K562 (cell line): Measurements from ENCODE around the gene LGR6. TPM values are rescaled to one million over a fixed set of nuclear protein-coding genes. Genes with fewer than 3 reads are reported as not detected.
A peak's percentile ranks its signal among the peaks of the same experiment; 100 is the strongest.

Experiments
- ATAC-seq: fragments of 200-7000 bp; cut with Tn5 transposase; 3 replicates; pipeline ENCODE4 v1.9.1; 2020; ENCODE audit warnings: moderate library complexity
- BruUV-seq: library from RNA; stranded (reverse); fragments of 400-500 nt; replicated peaks from 2 replicates; lab custom pipeline; 2021; lab: Mats Ljungman, UMichigan
- CTCF ChIA-PET: fragments of 300-600 bp; formaldehyde crosslinking; extraction: SDS; loops from one replicate; lab custom pipeline; 2021; ENCODE audit warnings: low intra/inter-chr PET ratio; lab: Yijun Ruan, JAX
- POLR2A ChIA-PET: fragments of 300-600, 350-650 bp; sonication (Branson Sonifier 250); formaldehyde crosslinking; extraction: SDS; loops from one replicate; lab custom pipeline; 2021; ENCODE audit warnings: antibody characterized with exemption, inconsistent platforms; lab: Yijun Ruan, JAX
- DNase-seq, 4 experiments: peaks; one replicate each; pipeline versions ENCODE4 v3.0.0 to v3.0.0-alpha.2; 2011 to 2018; ENCODE audit warnings: low spot score in 3 of 4, mixed read lengths in 3 of 4; ENCODE audit errors: extremely low read depth in 1 of 4
- FAIRE-seq: peaks from 2 replicates; lab custom pipeline; 2011; peaks lifted over from hg19 to GRCh38; lab: Jason Lieb, UNC
- H2AFZ ChIP-seq: 2 replicates; pipeline ENCODE4 v1.6.0; 2011; ENCODE audit warnings: low read depth, low read length, control low read depth, inconsistent platforms
- H3K27ac ChIP-seq: fragments of 200-600 bp; 3 replicates; pipeline ENCODE4 v1.8.0; 2011; ENCODE audit warnings: low read depth, mild to moderate bottlenecking, control low read depth, inconsistent platforms, low read length, moderate library complexity, mixed read lengths; ENCODE audit errors: extremely low read depth
- H3K27me3 ChIP-seq, 2 experiments: fragments of 300-600 bp in 1 of 2; 2 replicates in 1 of 2; 3 replicates in 1 of 2; pipeline versions ENCODE4 v1.6.0 to v1.8.0; 2011; ENCODE audit warnings: inconsistent platforms in 2 of 2, low read length in 2 of 2, mild to moderate bottlenecking in 1 of 2, mixed read lengths in 1 of 2, moderate library complexity in 1 of 2; ENCODE audit not compliant: control insufficient read depth in 2 of 2, insufficient read depth in 2 of 2
- H3K36me3 ChIP-seq: fragments of 300-600 bp; 3 replicates; pipeline ENCODE4 v1.8.0; 2011; ENCODE audit warnings: mild to moderate bottlenecking, low read length, inconsistent platforms; ENCODE audit not compliant: control insufficient read depth, insufficient read depth
- H3K4me1 ChIP-seq, 2 experiments: fragments of 200-600 bp in 1 of 2; replicated peaks in 1 of 2; 2 replicates in 1 of 2; 3 replicates in 1 of 2; pipeline versions ENCODE4 v1.5.1 to v1.8.0; 2011; ENCODE audit warnings: inconsistent platforms in 2 of 2, low read length in 2 of 2, mild to moderate bottlenecking in 1 of 2, mixed read lengths in 1 of 2, moderate library complexity in 1 of 2; ENCODE audit not compliant: control insufficient read depth in 2 of 2, insufficient read depth in 2 of 2
- H3K4me2 ChIP-seq: 2 replicates; pipeline ENCODE4 v1.6.1; 2011; ENCODE audit warnings: low read length, control low read depth, inconsistent platforms, mixed read lengths; ENCODE audit not compliant: insufficient read depth
- H3K4me3 ChIP-seq: fragments of 200-600 bp; sonication (generic), shearing (Covaris generic); 2 replicates; pipeline ENCODE4 v1.5.1; 2016; ENCODE audit warnings: control low read depth, inconsistent platforms
- H3K79me2 ChIP-seq: fragments of 200-600 bp; 3 replicates; pipeline ENCODE4 v1.8.0; 2011; ENCODE audit warnings: low read length, inconsistent platforms; ENCODE audit not compliant: control insufficient read depth, insufficient read depth
- H3K9ac ChIP-seq, 2 experiments: 2 replicates each; pipeline versions ENCODE4 v1.6.0 to v1.6.1; 2011; ENCODE audit warnings: low read depth in 2 of 2, low read length in 2 of 2, control low read depth in 1 of 2, inconsistent platforms in 1 of 2, mild to moderate bottlenecking in 1 of 2, mixed read lengths in 1 of 2; ENCODE audit not compliant: insufficient read depth in 1 of 2
- H3K9me1 ChIP-seq: one replicate; pipeline ENCODE4 v1.6.0; 2011; ENCODE audit warnings: inconsistent platforms, mild to moderate bottlenecking, low read length, moderate library complexity; ENCODE audit not compliant: control insufficient read depth, insufficient read depth
- H3K9me3 ChIP-seq: replicated peaks from 2 replicates; pipeline ENCODE4 v1.5.1; 2011; ENCODE audit warnings: low read depth, low read length, inconsistent platforms; ENCODE audit not compliant: control insufficient read depth, insufficient read depth
- H4K20me1 ChIP-seq: replicated peaks from 2 replicates; pipeline ENCODE4 v1.6.1; 2011; ENCODE audit warnings: low read length, inconsistent platforms, mixed read lengths; ENCODE audit not compliant: control insufficient read depth, insufficient read depth
- EGR1 ChIP-seq: fragments of 450-650 bp; conservative IDR thresholded peaks from 2 replicates; pipeline ENCODE4 v1.6.1; 2017; ENCODE audit warnings: mild to moderate bottlenecking
- ESRRA ChIP-seq: fragments of 450-650 bp; IDR thresholded peaks from 2 replicates; pipeline ENCODE4 v1.6.1; 2014; ENCODE audit warnings: low read depth, mild to moderate bottlenecking, moderate library complexity, borderline replicate concordance
- SMAD3 ChIP-seq: fragments of 450-650 bp; formaldehyde crosslinking; conservative IDR thresholded peaks from 2 replicates; pipeline ENCODE4 v1.4.0; 2020; ENCODE audit warnings: mild to moderate bottlenecking
- SMARCA4 ChIP-seq: fragments of 450-650 bp; IDR thresholded peaks from 2 replicates; pipeline ENCODE4 v1.6.1; 2016
- ZNF77 ChIP-seq: fragments of 250-450 bp; sonication (Bioruptor Pico); IDR thresholded peaks from 2 replicates; pipeline ENCODE4 v1.5.0; 2020
- WGBS: fragments of 100-300 bp; shearing (Covaris generic); methylation state at CpG from one replicate; pipeline ENCODE4 v1.1.6; 2016; ENCODE audit warnings: low coverage, mixed read lengths; ENCODE audit not compliant: insufficient coverage; ENCODE audit errors: missing lambda C conversion rate; 5-methylcytosine and 5-hydroxymethylcytosine counted together
- in situ Hi-C: fragments of 300-500 bp; cut with MboI; formaldehyde crosslinking; loops from 4 replicates; pipeline ENCODE4 v1.15.0; 2018; ENCODE audit warnings: inconsistent platforms, mixed read lengths
- intact Hi-C: fragments of 100-400 bp; cut with micrococcal nuclease; formaldehyde crosslinking; loops from 2 replicates; pipeline ENCODE4 v1.14.2; 2022
- polyA plus RNA-seq, 8 experiments: library from polyadenylated mRNA; depleted of rRNA in 4 of 8; stranded (reverse) in 5 of 8; unstranded in 3 of 8; fragments of >200 nt; fragmentation: Nextera tagmentation in 2 of 8; fragmentation: Illumina TruSeq in 1 of 8; extraction: Ambion mirVana in 2 of 8; extraction: Trizol in 1 of 8; gene quantifications; 2 replicates each; pipeline versions ENCODE4 v1.2.1 to v1.2.3, GENCODE V29; 2011 to 2014; ENCODE audit warnings: inconsistent platforms in 1 of 8, missing spikeins in 1 of 8
- total RNA-seq, 7 experiments: library from RNA; depleted of rRNA in 6 of 7; stranded (reverse); fragments of >200 nt in 6 of 7; fragmentation: Illumina TruSeq in 2 of 7; extraction: Trizol in 2 of 7; gene quantifications; 2 replicates each; pipeline versions ENCODE4 v1.2.1 to v1.2.3, GENCODE V29; 2011 to 2021; ENCODE audit warnings: low replicate concordance in 1 of 7
- TF ChIP-seq, protein P1 (sequence below), 2 experiments: fragments of 250-450 bp in 1 of 2; fragments of 450-650 bp in 1 of 2; sonication (Bioruptor Pico) in 1 of 2; IDR thresholded peaks; 2 replicates each; pipeline versions ENCODE4 v1.6.1 to v1.8.0; 2016 to 2021; ENCODE audit warnings: mild to moderate bottlenecking in 2 of 2, moderate library complexity in 2 of 2, missing compliant biosample characterization in 1 of 2, missing genetic modification characterization in 1 of 2

LGR6 gene
- total and polyA plus RNA-seq, 9 of the 15 experiments (the other 6 are each of a cell fraction or from before 2014, with no cell fraction given), result 0.01 to 0.54 (median 0.17) TPM; not detected in 1

GRCh38 chr1:202247104-202247503 lies 53.5 kb downstream of the LGR6 start:
- CTCF ChIA-PET, result no interaction called here
- H2AFZ ChIP-seq, result no peak overlapping the region

DNA sequence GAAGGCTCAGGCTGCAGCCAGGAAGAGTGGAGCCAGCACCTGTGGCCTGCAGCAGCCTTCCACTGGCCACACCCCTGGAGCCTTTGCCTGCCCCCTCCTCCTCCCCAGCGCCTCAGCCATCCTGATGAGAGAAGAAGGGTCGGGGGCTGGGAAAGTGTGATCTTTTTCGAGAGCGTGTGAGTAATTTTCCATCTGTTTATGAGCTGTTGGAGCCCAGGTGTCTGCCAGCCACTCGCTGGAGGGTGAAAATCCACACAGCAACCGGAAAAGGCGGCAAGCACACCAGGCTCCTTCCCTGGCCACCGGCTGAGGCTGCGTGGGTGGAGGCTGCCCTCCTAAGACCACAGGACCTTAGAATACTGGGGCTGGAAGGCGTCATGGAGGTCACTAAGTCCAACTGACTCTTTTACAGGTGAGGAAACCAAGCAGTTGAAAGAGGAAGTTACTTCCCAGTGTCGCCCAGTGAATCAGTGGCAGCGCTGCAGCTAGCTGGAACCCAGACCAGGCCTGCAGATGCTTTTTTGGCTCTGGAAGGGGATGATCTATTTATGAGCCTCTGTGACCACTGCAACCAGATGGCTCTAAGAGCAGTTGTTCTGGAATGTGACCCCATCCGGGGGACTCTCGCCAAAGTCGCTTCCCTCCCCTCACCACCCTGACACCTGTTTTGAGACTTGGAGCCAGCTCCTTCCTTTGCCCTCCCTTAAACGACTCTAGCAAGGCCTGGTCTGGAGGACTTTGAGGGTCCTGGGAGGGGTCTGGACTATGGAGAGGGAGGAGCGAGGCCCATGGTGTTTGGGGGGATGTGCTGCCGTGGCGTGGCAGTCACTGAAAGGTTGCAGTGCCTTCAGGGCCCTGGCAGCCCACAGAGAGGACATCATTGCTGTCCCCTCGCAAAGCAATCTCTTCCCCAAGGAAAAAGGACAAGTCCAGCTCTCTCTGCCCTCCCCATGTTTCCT lies 54.5 kb downstream of the LGR6 start:
- FAIRE-seq, result peak; percentile 15
- POLR2A ChIA-PET, result interaction anchor here (0.6 to 1.1 kb wide), 4 partner anchors 17 to 402 kb away, joined by 3 to 5 read pairs (median 4); no protein-coding TSS in a partner anchor

More at GRCh38 chr1:202247104-202247503, 53.5 kb downstream of the LGR6 start:
- H4K20me1 ChIP-seq, result peaks cover 13% of the 10 kb centered on the region; the same call in 1 of the 2 replicates
- peaks cover 20 to 67% of the 10 kb centered on the region in 2 experiments for H3K27me3 ChIP-seq
- no peak overlapping the region for H3K4me2 ChIP-seq
- no peaks in the 10 kb centered on the region for H3K79me2 ChIP-seq
- no peaks in the 10 kb centered on the region for H3K36me3 ChIP-seq
- DNase-seq (no peak), FAIRE-seq (no peak), ATAC-seq (no peak)
- no peak overlapping the region for H3K27ac ChIP-seq
- in situ Hi-C loops, result no loop called here
- H3K9me3 ChIP-seq, result no peaks in the 10 kb centered on the region
- H3K4me3 ChIP-seq, result no peak overlapping the region
- 2% methylated on average over 6 of the region's 6 CpGs for WGBS
- H3K4me1 ChIP-seq, result no peaks in the 10 kb centered on the region
- BruUV-seq, result no TSS peak
- no peaks in the 10 kb centered on the region for H3K9me1 ChIP-seq
- intact Hi-C loops, result no loop called here
- no peak overlapping the region for H3K9ac ChIP-seq
- POLR2A ChIA-PET, result interaction anchor here (0.6 to 1.1 kb wide), 2 partner anchors 22 to 403 kb away, joined by 3 to 4 read pairs; no protein-coding TSS in a partner anchor
- TF ChIP-seq SMAD3 (CRISPR knock-in tag), result no peak
- no peak for TF ChIP-seq ESRRA
- TF ChIP-seq ZNF77 (CRISPR knock-in tag), result no peak
- TF ChIP-seq SMARCA4, result no peak

More for the DNA sequence above, 54.5 kb downstream of the LGR6 start:
- H3K27ac ChIP-seq, result no peak overlapping the region
- DNase-seq, result no peak
- TF ChIP-seq, protein P1, sequence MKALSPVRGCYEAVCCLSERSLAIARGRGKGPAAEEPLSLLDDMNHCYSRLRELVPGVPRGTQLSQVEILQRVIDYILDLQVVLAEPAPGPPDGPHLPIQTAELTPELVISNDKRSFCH (CRISPR knock-in tag; IDR thresholded peaks at IDR 0.05), result no peak
- TF ChIP-seq, protein P1 (tag; IDR thresholded peaks at IDR 0.05), result no peak
- peak; percentile 66 for TF ChIP-seq EGR1
- in situ Hi-C loops, result no loop called here
- H3K36me3 ChIP-seq, result no peaks in the 10 kb centered on the region
- intact Hi-C loops, result no loop called here
- ATAC-seq, result 0 out of 3 replicates have a peak, but pooled peaks have one; percentile 13
- H3K4me1 ChIP-seq, result no peaks in the 10 kb centered on the region
- no peaks in the 10 kb centered on the region for H3K9me3 ChIP-seq
- H3K9me1 ChIP-seq, result no peaks in the 10 kb centered on the region
- CTCF ChIA-PET, result no interaction called here
- WGBS, result 2% methylated on average over 20 of the region's 20 CpGs
- no peak overlapping the region for H3K9ac ChIP-seq
- no TSS peak for BruUV-seq
- H3K4me3 ChIP-seq, result no peak overlapping the region
- H3K4me2 ChIP-seq, result no peak overlapping the region
- H2AFZ ChIP-seq, result no peak overlapping the region
- no peaks in the 10 kb centered on the region for H3K79me2 ChIP-seq
- peaks cover 24 to 70% of the 10 kb centered on the region in 2 experiments for H3K27me3 ChIP-seq
- peaks cover 12% of the 10 kb centered on the region; the same call in 1 of the 2 replicates for H4K20me1 ChIP-seq
